C1 segment of cervical spinal cord (tissue), 14 donors: Measurements from ENCODE around the gene EVI5.

Source experiments
- DNase-seq, 14 donors: peaks; one replicate each; lab custom pipeline; 2025; lab: John Stamatoyannopoulos, UW

Gene EVI5

DNA sequence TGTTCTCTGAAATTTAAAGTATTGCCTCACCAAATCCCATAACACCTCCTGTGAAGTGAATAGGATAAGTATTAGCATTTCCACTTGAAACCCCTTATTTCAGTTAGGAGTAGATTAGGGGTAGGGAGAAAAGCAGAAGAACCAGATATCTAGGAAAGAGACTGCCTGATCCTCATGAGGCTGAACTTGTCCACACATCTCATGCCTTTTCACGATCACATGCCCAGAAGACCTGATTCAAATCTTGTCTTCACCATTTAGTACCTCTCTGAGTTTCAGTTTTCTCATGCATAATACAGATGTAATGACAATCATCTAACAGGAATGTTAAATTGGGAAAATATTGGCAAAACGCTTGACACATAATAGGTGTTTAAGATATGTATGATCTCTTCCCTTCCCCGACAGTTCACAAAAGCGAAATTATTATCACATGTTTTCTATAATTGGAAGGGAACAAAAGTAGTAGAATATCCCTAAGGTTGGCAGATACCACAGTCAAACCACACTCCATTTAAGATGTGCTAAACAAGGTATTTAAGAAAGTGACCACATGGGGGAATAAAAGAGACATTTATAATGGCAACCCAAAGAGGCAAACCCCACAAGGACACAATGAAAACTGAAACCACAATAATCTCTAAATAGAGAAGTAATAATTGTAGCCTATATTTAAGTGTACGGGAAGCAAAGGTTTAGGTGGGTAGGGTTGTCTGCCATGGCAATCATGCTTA, 323.4 kb downstream of the EVI5 start:
- DNase-seq = no peak

DNA sequence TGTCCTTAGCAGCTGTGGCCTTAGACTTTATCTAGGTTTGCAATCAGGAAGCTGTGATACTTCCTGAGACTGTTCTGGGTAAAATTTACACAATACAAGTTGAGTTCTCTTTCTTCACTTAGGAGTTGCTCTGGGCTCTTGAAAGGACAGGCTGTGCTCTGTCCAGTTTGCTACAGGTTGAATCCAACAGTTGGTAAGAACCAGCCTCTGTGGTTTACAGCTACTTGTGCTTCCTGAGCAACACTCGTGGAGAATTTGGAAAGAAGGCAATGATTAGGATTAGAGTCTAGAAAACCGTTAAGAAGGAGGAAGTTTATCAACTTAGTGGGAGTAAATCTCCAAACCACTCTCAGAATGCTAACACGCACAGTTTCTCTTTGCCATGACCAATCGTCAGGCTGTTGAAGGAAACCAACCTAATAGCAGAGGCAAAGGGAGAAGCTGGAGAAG, 325.0 kb downstream of the EVI5 start:
- no peak for DNase-seq
